AG10803 (cell line): ENCODE results near the gene FNBP1.
A peak's percentile ranks its signal among the peaks of the same experiment; 100 is the strongest.
"Not testable (repeated sequence)": the region's sequence is repeated elsewhere in the genome, so short reads cannot be mapped to it uniquely, and the experiment has no call there.

ENCODE experiments used
- DNase-seq: peaks from one replicate; pipeline ENCODE4 v3.0.0; 2010; ENCODE audit warnings: low read depth
- H3K4me3 ChIP-seq: 2 replicates; pipeline ENCODE4 v1.5.1; 2011; ENCODE audit warnings: mild to moderate bottlenecking, low read length, control low read depth
- TF ChIP-seq, protein P1 (sequence below): conservative IDR thresholded peaks from 2 replicates; pipeline ENCODE4 v1.5.1; 2011; ENCODE audit warnings: mild to moderate bottlenecking, low read length, control low read depth, inconsistent platforms

FNBP1 gene

DNA sequence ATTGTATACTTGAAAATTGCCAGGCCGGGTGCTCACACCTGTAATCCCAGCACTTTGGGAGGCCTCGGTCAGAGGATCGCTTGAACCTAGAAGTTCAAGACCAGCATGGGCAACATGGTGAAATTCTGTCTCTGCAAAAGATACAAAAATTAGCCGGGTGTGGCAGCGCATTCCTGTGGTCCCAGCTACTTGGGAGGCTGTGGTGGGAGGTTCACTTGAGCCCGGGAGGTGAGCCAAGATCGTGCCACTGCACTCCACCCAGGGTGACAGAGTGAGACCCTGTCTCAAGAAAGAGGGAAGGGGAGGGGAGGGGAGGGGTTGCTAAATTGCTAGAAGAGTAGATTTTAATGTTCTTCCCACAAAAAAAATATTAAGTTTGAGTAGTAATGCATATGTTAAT lies 53.2 kb downstream of the FNBP1 start:
- TF ChIP-seq, protein P1, sequence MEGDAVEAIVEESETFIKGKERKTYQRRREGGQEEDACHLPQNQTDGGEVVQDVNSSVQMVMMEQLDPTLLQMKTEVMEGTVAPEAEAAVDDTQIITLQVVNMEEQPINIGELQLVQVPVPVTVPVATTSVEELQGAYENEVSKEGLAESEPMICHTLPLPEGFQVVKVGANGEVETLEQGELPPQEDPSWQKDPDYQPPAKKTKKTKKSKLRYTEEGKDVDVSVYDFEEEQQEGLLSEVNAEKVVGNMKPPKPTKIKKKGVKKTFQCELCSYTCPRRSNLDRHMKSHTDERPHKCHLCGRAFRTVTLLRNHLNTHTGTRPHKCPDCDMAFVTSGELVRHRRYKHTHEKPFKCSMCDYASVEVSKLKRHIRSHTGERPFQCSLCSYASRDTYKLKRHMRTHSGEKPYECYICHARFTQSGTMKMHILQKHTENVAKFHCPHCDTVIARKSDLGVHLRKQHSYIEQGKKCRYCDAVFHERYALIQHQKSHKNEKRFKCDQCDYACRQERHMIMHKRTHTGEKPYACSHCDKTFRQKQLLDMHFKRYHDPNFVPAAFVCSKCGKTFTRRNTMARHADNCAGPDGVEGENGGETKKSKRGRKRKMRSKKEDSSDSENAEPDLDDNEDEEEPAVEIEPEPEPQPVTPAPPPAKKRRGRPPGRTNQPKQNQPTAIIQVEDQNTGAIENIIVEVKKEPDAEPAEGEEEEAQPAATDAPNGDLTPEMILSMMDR, result no peak
- peak; percentile 84 for DNase-seq
- no peak overlapping the region for H3K4me3 ChIP-seq

DNA sequence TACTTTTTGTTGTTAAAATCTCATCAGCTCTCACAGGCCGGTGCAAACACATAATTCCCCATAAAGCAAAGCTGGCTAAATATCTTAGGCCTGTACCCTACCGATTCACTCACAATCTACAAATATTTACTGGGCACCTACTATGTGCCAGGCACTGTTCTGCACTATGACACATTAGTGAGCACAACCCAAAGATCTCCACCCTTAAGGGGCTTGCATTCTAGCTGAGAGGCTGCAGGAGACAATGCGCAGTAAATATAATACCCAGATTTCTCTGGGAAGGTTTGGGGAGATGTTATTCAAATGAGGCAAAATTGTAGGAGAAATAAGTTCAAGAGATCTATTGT lies 53.7 kb downstream of the FNBP1 start:
- TF ChIP-seq, protein P1, result no peak
- no peak for DNase-seq
- H3K4me3 ChIP-seq, result no peak overlapping the region

DNA sequence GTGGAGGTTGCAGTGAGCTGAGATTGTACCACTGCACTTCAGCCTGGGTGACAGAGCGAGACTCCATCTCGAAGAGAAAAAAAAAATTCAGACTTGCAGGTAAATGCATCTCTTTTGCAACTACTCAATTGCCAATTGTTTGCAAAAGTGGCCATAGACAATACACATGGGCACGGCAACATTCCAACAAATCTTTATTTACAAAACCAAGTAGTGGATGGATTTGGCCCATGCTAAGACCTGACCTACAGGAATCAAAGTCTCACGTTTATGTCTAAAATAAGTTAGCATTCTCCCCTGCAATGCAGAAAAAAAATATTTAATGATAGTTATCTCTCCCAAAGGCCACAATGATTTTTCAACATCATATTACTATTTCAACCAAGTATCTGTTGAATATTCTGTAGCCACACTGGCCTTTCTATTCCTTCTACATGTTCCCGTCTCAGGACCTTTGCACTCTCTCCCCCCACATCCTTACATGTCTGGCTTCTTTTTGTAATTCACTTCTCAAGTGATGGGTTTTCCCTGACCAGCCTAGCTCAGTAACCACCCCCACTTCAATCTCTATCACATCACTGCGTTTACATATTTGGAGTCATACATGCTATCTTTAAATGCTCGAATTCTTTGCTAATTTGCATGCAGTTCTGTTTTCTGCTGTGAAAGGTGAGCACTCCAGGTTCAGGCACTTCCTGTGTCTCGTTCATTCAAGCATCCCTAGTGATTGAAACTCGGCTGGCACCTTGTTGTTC lies 54.2 kb downstream of the FNBP1 start:
- DNase-seq, result no peak
- TF ChIP-seq, protein P1, result no peak
- no peak overlapping the region for H3K4me3 ChIP-seq

- DNase-seq, result no peak
- H3K4me3 ChIP-seq, result no peak overlapping the region
- TF ChIP-seq, protein P1, result no peak
These were observed 55.0 kb downstream of the FNBP1 start for GRCh38 chr9:129987941-129988340.

- no peak overlapping the region for H3K4me3 ChIP-seq
- no peak for DNase-seq
These were observed 55.9 kb downstream of the FNBP1 start for GRCh38 chr9:129987047-129987446.

DNA sequence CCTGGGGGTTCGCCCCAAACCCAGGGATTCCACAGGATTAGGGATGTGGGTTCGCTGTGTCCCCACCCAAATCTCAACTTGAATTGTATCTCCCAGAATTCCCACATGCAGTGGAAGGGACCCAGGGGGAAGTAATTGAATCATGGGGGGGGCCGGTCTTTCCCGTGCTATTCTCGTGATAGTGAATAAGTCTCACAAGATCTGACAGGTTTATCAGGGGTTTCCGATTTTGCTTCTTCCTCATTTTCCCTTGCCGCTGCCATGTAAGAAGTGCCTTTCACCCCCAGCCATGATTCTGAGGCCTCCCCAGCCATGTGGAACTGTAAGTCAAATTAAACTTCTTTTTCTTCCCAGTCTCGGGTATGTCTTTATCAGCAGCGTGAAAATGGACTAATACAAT lies 58.4 kb downstream of the FNBP1 start:
- H3K4me3 ChIP-seq, DNase-seq: not testable (repeated sequence)

More at GRCh38 chr9:129987047-129987446, 55.9 kb downstream of the FNBP1 start:
- TF ChIP-seq, protein P1, result no peak

GRCh38 chr9:129983891-129984290 lies 59.1 kb downstream of the FNBP1 start:
- DNase-seq, result peak; percentile 82
- H3K4me3 ChIP-seq, result no peak overlapping the region
- TF ChIP-seq, protein P1, result no peak
